GM19035 (cell line): ENCODE data around the gene COL4A1.
"Not testable (repeated sequence)": the region's sequence is repeated elsewhere in the genome, so short reads cannot be mapped to it uniquely, and the experiment has no call there.

Source experiments
- ATAC-seq: cut with Tn5 transposase; IDR thresholded peaks from one replicate; pipeline ENCODE4 v1.9.1; 2021; ENCODE audit not compliant: unreplicated experiment

The COL4A1 gene

GRCh38 chr13:110324026-110324749, 17.2 kb upstream of the COL4A1 start:
- ATAC-seq: no peak

- ATAC-seq: no peak
Measured at GRCh38 chr13:110323172-110323891, 16.4 kb upstream of the COL4A1 start.

- ATAC-seq: no peak
Measured at GRCh38 chr13:110322828-110323171, 15.8 kb upstream of the COL4A1 start.

GRCh38 chr13:110322126-110322827, 15.3 kb upstream of the COL4A1 start:
- no peak for ATAC-seq

GRCh38 chr13:110321573-110321972, 14.6 kb upstream of the COL4A1 start:
- ATAC-seq: not testable (repeated sequence)

GRCh38 chr13:110320645-110321044, 13.7 kb upstream of the COL4A1 start:
- ATAC-seq: no peak

- no peak for ATAC-seq
Measured at GRCh38 chr13:110319774-110320509, 13.0 kb upstream of the COL4A1 start.

GRCh38 chr13:110319397-110319773, 12.4 kb upstream of the COL4A1 start:
- no peak for ATAC-seq

GRCh38 chr13:110318920-110319319, 12.0 kb upstream of the COL4A1 start:
- no peak for ATAC-seq

- ATAC-seq: no peak
Measured at GRCh38 chr13:110317496-110318195, 10.7 kb upstream of the COL4A1 start.

- no peak for ATAC-seq
Measured at GRCh38 chr13:110317093-110317492, 10.1 kb upstream of the COL4A1 start.

GRCh38 chr13:110316196-110316595, 9.2 kb upstream of the COL4A1 start:
- no peak for ATAC-seq

GRCh38 chr13:110314516-110315245, 7.7 kb upstream of the COL4A1 start:
- ATAC-seq: no peak

GRCh38 chr13:110313733-110314132, 6.8 kb upstream of the COL4A1 start:
- not testable (repeated sequence) for ATAC-seq

GRCh38 chr13:110313261-110313660, 6.3 kb upstream of the COL4A1 start:
- not testable (repeated sequence) for ATAC-seq

GRCh38 chr13:110312339-110313031, 5.5 kb upstream of the COL4A1 start:
- no peak for ATAC-seq

GRCh38 chr13:110311443-110312338, 4.7 kb upstream of the COL4A1 start:
- ATAC-seq: no peak
